Activated naive CD8-positive, alpha-beta T cell treated with anti-CD3 and anti-CD28 coated beads, Interleukin-2, amount 50 U/mL, for 16 hours (primary cell): ENCODE data around the gene PFN1.
A peak's percentile ranks its signal among the peaks of the same experiment; 100 is the strongest.
"Not testable (repeated sequence)": the region's sequence is repeated elsewhere in the genome, so short reads cannot be mapped to it uniquely, and the experiment has no call there.

Experiments used
- DNase-seq: peaks from one replicate; pipeline ENCODE4 v3.0.0-alpha.2; 2020; ENCODE audit warnings: low read depth, low spot score

PFN1 gene

DNA sequence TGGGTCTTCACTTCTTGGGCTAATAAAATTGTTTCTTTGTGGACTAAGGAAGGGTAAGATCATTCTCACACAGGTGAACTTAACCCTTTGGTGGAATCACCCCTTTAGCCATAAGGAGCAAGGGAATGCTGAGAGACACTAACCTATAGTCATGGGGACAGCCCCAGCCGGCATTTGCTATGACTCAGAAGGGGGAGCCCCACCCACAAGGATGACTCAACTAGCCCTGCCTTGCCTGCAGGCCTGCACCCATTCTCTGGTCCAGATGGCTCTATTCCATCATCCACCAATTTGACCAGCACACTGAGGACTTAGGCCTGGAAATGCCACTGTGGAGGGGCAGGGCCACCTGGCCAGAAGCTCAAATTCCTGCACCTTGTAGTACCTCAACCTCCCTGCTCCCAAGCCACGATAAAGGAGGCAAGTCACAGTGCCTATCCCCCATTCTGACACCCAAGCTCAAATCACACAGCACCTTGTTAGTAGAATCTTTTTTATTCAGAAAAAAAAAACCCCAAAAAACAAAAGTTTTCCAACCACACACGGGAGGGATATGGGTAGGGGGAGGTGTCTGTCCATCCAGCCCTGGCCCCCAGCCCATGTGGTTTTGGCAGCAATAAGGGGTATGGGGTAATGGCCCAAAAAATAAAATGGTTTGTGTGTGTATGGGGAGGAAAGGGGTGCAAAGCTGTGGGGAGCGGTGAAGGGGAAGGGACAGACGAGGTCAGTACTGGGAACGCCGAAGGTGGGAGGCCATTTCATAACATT, 3.0 kb downstream of the PFN1 start:
- DNase-seq = peak; percentile 73

DNA sequence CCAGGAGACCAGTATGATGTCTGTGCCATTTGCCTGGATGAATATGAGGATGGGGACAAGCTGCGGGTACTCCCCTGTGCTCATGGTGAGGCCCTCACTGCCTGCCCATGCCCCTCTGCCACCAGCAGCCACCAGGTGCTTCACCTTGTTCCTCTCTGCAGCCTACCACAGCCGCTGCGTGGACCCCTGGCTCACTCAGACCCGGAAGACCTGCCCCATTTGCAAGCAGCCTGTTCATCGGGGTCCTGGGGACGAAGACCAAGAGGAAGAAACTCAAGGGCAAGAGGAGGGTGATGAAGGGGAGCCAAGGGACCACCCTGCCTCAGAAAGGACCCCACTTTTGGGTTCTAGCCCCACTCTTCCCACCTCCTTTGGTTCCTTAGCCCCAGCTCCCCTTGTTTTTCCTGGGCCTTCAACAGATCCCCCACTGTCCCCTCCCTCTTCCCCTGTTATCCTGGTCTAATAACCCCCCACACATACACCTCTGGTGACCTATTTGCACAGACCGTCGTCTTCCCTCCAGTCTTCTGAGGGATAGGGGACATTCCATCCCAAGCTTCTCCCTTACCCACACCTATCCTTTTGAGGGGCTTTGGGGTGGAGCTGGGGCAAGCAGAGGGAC, 3.7 kb downstream of the PFN1 start:
- DNase-seq = no peak

DNA sequence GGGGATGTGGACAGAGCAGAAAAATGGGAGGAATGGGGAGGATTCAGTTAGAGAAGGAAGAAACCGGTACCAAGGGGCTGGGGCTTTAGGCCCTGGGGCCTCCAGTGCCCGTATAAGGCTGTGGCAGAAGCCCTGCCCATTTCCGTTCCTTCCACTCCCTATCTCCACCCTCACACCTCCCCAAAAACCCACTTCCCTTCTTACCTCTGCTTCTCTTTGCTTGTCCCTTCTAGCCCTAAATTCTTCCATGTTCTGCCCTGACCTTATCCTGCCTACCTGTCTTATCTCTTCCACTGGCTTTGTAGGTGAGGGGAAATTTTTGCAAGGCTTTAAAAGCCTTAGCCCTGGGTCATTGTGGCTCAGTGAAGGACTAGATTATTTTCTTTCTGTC, 4.2 kb downstream of the PFN1 start:
- no peak for DNase-seq

DNA sequence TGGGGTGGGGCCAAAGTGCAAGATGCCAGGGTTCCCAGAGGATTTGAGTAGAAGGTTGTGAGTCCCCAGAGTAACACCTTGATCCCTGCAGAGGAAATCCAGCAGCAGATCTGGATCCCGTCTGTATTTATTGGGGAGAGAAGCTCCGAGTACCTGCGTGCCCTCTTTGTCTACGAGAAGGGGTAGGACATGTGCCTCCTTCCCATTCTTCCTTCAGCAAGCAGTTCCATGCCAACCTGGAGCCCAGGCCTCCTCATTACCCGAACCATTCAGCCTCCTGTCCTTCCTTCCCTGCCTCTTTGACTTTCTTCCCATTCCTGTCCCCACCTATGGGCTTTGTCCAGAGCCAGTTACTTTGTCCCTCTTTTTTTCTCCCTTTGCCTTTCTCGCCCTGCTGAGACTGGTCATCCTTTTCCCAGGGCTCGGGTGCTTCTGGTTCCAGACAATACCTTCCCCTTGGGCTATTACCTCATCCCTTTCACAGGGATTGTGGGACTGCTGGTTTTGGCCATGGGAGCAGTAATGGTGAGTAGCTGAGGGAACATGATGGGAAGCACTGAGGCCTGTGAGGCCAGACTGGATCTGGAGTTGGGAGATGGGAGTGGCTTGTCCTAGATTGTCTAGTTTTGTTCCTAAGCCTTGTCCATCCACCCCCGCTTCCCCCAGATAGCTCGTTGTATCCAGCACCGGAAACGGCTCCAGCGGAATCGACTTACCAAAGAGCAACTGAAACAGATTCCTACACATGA, 5.4 kb downstream of the PFN1 start:
- no peak for DNase-seq

DNA sequence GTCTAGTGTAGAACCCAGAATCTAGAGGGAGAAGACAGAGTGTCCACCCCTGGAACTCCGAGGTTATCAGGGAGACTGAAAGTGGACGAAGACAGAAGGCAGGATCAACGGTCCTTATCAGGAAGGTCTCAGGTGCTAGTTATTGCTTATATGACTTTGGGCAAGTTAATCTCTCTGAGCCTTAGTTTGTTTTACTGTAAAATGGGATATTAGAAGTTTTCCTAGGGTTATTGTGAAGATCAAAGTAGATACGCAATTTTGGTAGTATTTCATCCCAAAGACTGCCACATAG, 7.1 kb downstream of the PFN1 start:
- DNase-seq = no peak

DNA sequence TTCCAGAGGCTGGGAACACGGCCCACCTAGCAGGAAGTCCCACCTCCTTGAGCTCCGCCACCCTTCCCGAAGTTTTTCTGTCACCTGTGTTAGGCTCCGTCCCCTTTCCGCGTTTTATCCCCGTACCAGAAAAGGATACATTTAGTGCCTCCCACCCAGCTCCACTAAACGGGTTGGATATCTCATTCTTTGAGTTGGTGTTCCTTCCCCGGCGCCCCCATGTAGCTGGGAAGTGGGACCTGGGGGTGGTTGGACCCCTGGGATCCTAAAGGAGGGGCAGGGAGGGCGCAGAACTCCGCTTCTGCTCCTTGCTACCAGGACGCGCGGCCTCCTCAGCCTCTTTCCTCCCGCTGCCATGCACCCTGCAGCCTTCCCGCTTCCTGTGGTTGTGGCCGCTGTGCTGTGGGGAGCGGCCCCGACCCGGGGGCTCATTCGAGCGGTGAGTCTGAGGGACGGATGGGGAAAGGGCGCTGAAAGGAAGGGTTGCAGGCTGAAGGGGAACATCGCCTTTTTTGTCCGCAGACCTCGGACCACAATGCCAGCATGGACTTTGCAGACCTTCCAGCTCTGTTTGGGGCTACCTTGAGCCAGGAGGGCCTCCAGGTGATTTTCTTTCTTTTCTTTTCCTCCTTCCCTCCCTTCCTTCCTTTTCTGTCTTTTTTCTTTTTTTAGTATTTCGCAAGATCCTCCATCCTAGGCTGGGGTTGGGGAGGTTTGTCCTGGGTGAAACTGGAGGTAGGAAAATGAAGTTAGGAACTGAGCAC, 7.6 kb downstream of the PFN1 start:
- no peak for DNase-seq

DNA sequence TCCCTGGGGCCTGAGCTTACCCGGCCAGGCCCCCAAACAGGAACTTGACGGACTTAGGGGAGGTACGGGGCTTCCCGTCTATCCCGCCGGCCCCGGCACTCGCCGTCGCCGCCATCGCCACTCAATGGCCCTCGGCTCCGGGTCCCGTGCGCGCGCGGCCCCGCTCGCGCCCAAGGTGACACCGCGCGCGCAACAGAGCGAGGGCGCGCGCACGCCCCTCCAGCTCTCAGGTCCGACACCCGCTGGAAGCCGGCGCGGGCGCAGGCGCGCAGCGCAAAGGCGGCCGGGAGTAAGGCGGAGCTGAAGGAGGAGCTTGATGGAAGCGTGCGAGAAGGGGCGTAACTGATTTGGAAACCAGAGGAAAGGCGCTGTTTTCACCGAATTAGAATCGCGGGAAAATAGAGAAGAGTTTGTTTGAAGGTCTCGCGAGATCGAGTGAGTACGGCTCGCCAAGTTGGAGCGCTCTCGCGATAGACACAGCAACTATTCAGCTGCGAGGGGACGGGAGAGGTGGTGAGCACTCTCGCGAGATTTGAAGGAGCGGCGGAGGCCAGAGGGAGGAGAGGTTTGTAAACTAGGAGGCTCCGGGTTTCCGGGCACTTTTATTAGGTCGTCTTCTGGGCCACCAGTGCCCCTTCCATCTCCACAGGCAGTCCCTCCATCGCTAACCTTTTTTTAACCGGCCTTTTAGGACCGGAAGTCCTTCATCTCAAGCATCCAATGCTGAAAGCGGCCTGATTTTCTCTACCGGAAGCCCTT, 8.4 kb downstream of the PFN1 start, which contains the start of the genes RNF167 and SLC25A11:
Gene RNF167, plus strand, starts transcription at position 473 of the 759 bp plus-strand sequence. CDS start 642 bp downstream, outside the sequence.
Gene SLC25A11, minus strand, starts transcription at position 251 of the 759 bp plus-strand sequence. Its CDS starts 136 bp downstream, at position 115.
- DNase-seq = peak; percentile 94

DNA sequence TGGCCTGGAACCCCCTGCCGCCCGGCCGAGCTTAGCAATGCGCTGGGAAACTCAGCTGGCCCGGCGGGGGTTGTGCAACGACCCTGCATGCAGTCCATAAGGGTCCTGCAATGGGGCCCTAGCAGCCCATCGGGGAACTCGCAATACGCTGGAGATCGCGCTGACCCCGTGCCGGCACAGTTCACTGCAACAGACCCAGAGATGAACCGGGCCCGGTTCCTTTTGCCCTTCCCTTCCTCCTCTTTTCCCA, 8.9 kb downstream of the PFN1 start:
- DNase-seq = no peak

DNA sequence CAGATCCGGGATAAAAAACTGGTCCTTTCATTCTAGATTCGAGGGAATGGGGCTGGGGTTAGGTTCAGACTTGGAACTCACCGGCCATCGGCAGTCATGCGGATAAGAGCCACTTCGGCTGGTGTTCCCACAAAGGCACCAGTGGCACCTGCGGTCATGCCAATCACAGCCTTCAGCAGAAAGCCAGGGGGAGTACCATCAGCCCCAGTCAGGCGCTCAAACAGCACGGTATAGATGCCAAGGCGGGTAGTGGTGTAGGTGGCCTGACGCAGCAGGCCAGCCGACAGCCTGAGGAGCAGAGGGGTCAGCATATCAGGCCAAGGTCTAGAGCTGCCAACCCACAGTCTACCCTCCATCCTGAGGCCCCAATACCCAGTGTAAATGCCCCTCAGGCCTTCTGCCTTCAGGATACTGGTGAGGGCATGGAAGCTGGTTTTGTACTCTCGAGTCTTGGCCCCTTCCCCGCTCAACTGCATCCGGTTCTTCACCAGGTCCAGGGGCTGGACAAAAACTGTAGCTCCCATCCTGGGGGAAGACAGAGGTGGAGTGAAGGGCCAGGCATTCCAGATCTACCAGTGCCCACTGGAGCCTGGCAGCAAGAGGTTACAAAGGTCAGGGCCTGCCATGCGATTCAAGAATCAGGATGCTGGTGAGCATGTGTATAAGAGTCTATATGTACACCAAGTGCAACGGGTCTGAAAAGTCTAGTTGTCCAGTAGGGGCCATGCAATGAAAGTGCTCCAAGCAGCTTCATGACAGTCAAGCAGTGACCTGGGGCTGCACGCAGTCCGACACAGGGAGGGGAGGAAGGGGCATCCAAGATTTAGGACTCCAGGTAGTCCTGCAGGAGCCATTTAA, 9.4 kb downstream of the PFN1 start:
- DNase-seq = no peak

DNA sequence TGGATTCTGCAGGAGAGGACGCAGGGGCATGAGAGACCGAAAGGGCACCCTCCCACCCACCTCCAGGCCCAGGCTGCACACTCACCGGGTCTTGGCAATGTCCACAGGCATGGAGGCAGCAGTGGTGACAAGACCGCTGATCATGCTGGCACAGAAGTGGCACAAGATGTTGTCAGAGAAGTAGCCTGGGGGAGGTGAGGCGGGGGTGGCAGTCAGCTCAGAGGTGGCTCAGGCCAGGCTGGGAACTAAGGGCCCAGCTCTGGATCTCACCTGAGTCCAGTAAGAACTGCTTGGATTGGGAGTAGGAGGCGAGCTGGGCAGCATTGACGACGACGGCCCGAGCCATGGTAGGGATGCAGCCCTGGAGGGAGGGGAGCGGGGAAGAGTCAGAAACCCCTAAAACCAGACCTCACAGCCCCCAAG, 10.2 kb downstream of the PFN1 start:
- DNase-seq = no peak

DNA sequence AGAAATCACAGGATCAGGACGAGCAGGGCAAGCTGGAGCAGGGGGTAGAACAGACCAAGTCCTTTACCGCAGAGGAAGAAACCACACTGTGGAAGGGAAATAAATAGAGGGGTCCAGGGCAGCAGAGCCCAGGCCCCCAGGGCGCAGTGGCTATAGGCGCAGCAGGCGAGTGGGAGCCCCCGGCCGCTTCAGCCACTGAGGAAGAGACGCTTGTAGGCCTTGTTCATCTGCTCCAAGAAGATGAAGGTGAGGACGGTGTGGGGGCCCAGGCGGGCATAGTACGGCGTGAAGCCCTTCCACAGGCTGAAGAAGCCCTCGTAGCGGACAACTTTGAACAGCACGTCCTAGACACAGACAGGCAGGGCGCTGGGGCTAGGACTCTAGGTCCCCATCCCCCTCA, 10.8 kb downstream of the PFN1 start:
- DNase-seq = no peak

DNA sequence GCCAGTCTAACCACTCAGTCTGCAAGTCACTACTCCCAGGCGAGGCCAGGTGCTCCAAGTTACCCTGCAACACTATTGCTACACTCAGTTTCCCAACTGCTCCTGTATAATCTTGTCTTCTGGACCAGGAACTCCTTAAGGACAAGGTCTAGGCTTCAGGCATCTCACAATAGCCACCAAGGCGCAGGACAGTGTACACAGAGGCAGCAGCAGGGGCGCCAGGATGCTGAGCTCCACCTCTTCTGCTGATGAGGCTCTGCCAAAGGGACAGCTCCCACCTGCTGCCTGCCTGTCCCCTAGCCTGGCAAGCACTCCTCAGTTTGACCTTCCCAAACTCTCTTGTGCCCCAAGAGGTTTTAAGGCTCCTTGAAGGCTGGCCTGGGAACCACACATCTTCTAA, 11.9 kb downstream of the PFN1 start:
- no peak for DNase-seq

DNA sequence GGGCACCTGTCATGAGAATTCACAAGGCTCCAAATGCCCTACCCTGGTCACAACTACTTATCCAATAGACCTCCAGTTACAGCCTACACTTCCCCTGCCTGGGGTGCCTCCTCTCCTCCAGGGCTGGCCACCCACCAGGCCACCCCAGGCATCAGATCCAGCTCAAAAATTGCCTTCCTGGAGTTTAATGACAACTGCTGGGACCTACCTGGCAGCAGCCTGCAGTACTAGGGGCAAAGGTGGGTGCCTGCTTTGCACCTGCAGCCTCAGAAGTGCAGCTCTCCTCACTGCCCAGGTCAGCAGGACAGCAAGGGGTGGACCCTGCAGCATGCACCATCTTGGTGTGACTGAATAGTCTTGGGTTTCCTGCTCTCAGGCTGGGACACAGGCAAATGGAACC, 12.7 kb downstream of the PFN1 start:
- DNase-seq = no peak

DNA sequence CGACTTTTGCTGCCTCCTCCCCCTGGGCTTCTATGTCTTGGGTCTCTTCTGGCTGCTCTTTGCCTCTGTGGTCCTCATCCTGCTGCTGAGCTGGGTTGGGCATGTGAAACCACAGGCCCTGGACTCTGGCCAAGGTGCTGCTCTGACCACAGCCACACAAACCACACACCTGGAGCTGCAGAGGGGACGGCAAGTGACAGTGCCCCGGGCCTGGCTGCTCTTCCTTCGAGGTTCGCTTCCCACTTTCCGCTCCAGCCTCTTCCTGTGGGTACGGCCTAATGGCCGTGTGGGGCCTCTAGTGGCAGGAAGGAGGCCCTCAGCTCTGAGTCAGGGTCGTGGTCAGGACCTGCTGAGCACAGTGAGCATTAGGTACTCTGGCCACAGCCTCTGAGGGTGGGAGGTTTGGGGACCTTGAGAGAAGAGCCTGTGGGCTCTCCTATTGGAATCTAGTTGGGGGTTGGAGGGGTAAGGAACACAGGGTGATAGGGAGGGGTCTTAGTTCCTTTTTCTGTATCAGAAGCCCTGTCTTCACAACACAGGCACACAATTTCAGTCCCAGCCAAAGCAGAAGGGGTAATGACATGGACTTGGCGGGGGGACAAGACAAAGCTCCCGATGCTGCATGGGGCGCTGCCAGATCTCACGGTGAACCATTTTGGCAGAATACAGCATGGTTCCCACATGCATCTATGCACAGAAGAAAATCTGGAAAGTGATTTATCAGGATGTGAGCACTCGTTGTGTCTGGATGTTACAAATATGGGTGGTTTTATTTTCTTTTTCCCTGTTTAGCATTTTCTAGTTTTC, 14.0 kb downstream of the PFN1 start:
- no peak for DNase-seq

DNA sequence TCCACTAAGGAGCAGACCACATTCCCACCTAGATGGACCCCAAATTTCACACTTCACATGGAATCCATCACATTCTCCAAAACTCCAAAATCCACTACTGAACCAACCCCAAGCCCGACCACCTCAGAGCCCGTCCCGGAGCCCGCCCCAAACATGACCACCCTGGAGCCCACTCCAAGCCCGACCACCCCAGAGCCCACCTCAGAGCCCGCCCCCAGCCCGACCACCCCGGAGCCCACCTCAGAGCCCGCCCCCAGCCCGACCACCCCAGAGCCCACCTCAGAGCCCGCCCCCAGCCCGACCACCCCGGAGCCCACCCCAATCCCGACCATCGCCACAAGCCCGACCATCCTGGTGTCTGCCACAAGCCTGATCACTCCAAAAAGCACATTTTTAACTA, 14.7 kb downstream of the PFN1 start:
- no peak for DNase-seq

DNA sequence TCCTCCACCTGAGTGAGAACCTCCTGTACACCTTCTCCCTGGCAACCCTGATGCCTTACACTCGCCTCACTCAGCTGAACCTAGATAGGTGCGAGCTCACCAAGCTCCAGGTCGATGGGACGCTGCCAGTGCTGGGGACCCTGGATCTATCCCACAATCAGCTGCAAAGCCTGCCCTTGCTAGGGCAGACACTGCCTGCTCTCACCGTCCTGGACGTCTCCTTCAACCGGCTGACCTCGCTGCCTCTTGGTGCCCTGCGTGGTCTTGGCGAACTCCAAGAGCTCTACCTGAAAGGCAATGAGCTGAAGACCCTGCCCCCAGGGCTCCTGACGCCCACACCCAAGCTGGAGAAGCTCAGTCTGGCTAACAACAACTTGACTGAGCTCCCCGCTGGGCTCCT, 15.6 kb downstream of the PFN1 start:
- no peak for DNase-seq

DNA sequence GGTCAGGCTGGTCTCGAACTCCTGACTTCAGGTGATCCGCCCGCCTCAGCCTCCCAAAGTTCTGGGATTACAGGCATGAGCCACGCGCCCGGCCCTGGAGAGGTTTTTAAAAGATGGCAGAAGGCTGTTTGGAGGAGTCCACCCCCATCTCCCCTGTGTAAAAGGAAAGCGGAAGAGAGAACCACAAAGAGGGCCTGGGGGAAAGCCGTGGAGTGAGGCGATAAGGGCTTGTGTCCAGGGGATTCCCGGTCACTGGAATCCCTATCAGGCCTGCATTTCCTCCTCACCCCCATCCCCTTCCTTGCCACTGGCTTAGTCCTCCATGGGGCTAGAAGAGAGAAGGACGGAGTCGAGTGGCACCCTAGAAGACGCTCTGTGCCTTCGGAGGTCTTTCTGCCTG, 16.4 kb downstream of the PFN1 start, which contains the start of gene GP1BA:
Gene GP1BA, plus strand, starts transcription at position 315 of the 400 bp plus-strand sequence. CDS start 328 bp downstream, outside the sequence.
- no peak for DNase-seq

DNA sequence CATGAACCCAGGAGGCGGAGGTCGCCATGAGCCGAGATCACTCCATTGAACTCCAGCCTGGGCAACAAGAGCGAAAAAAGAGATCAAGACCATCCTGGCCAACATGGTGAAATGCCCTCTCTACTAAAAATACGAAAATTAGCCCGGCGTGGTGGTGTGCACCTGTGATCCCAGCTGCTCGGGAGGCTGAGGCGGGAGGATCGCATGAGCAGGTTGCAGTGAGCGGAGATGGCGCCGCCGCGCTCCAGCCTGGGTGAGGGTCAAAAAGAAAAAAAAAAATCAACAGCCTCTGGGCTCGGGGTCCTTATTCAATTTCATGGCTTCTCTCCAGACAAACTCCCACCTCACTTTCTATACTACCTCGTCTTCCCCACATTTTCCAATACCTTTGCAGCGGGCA, 19.4 kb downstream of the PFN1 start:
- DNase-seq = no peak

DNA sequence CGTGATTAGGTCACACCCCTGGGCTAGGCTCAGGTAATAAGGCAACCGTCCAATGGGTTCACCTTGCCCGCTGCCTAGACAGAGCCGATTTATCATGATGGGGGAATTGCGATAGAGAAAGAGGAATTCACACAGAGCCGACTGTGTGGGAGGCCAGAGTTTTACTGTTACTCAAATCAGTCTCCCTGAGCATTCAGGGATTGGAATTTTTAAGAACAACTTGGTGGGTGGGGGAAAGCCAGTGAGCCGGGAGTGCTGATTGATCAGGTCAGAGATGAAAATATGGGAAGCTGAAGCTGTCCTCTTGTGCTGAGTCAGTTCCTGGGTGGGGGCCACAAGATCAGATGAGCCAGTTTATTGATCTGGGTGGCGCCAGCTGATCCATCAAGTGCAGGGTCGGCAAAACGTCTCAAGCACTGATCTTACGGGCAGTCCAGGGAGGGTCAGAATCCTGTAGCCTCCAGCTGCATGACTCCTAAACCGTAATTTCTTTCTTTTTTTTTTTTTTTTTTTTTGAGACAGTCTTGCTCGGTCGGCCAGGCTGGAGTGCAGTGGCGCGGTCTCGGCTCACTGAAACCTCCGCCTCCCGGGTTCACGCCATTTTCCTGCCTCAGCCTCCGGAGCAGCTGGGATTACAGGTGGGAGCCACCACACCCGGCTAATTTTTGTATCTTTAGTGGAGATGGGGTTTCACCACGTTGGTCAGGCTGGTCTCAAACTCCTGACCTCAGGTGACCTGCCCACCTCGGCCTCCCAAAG, 21.6 kb downstream of the PFN1 start:
- not testable (repeated sequence) for DNase-seq
